Measurements from ENCODE around the gene TUBGCP3.

- TF ChIP-seq, protein P1, sequence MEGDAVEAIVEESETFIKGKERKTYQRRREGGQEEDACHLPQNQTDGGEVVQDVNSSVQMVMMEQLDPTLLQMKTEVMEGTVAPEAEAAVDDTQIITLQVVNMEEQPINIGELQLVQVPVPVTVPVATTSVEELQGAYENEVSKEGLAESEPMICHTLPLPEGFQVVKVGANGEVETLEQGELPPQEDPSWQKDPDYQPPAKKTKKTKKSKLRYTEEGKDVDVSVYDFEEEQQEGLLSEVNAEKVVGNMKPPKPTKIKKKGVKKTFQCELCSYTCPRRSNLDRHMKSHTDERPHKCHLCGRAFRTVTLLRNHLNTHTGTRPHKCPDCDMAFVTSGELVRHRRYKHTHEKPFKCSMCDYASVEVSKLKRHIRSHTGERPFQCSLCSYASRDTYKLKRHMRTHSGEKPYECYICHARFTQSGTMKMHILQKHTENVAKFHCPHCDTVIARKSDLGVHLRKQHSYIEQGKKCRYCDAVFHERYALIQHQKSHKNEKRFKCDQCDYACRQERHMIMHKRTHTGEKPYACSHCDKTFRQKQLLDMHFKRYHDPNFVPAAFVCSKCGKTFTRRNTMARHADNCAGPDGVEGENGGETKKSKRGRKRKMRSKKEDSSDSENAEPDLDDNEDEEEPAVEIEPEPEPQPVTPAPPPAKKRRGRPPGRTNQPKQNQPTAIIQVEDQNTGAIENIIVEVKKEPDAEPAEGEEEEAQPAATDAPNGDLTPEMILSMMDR (conservative IDR thresholded peaks at IDR 0.05), result no peak
- TF ChIP-seq EZH2 (IDR thresholded peaks at IDR 0.05; ENCODE audit: low read depth), result no peak
Measured at GRCh38 chr13:112454648-112455334, 133.2 kb downstream of the TUBGCP3 start.

All from PC-9 (cell line).